Activated CD4-positive, alpha-beta T cell treated with anti-CD3 and anti-CD28 coated beads for 48 hours (primary cell): ENCODE data around the gene OLIG1.

Experiments used
- DNase-seq: peaks from one replicate; pipeline ENCODE4 v3.0.0-alpha.2; 2020

The OLIG1 gene

GRCh38 chr21:33063907-33064622 lies 5.9 kb upstream of the OLIG1 start:
- no peak for DNase-seq

GRCh38 chr21:33064623-33065390 lies 5.1 kb upstream of the OLIG1 start:
- DNase-seq: no peak

- DNase-seq: no peak
Observed at GRCh38 chr21:33067043-33067442, 2.9 kb upstream of the OLIG1 start.

GRCh38 chr21:33067457-33067856 lies 2.5 kb upstream of the OLIG1 start:
- DNase-seq: no peak

- DNase-seq: no peak
Observed at GRCh38 chr21:33069243-33069642, 698 bp upstream of the OLIG1 start.

- DNase-seq: no peak
Observed at GRCh38 chr21:33069645-33069993, 322 bp upstream of the OLIG1 start.

GRCh38 chr21:33070744-33070997 lies 730 bp downstream of the OLIG1 start:
- no peak for DNase-seq

- DNase-seq: peak; percentile 31
Observed at GRCh38 chr21:33070998-33071769, 1.2 kb downstream of the OLIG1 start.

GRCh38 chr21:33071770-33072306 lies 1.9 kb downstream of the OLIG1 start:
- peak; percentile 5 for DNase-seq

GRCh38 chr21:33073636-33074035 lies 3.7 kb downstream of the OLIG1 start:
- no peak for DNase-seq

- DNase-seq: no peak
Observed at GRCh38 chr21:33075128-33075527, 5.2 kb downstream of the OLIG1 start.

GRCh38 chr21:33075596-33076195 lies 5.8 kb downstream of the OLIG1 start:
- no peak for DNase-seq

- DNase-seq: no peak
Observed at GRCh38 chr21:33076600-33077329, 6.8 kb downstream of the OLIG1 start.

- peak; percentile 53 for DNase-seq
Observed at GRCh38 chr21:33078907-33079582, 9.1 kb downstream of the OLIG1 start.

- DNase-seq: no peak
Observed at GRCh38 chr21:33080376-33080775, 10.4 kb downstream of the OLIG1 start.

GRCh38 chr21:33080776-33081175 lies 10.8 kb downstream of the OLIG1 start:
- no peak for DNase-seq

GRCh38 chr21:33088384-33088783 lies 18.4 kb downstream of the OLIG1 start:
- no peak for DNase-seq

- no peak for DNase-seq
Observed at GRCh38 chr21:33089395-33090119, 19.6 kb downstream of the OLIG1 start.

GRCh38 chr21:33096426-33096825 lies 26.5 kb downstream of the OLIG1 start:
- no peak for DNase-seq

GRCh38 chr21:33099131-33099530 lies 29.2 kb downstream of the OLIG1 start:
- no peak for DNase-seq

- no peak for DNase-seq
Observed at GRCh38 chr21:33101300-33101911, 31.5 kb downstream of the OLIG1 start.
